Measurements from ENCODE around the gene MATR3. TPM values are rescaled to one million over a fixed set of nuclear protein-coding genes. Genes with fewer than 3 reads are reported as not detected.
"Not testable (repeated sequence)": the region's sequence is repeated elsewhere in the genome, so short reads cannot be mapped to it uniquely, and the experiment has no call there.

MATR3 gene
- polyA plus RNA-seq, 3 donors, result 576 to 652 (median 629) TPM

DNA sequence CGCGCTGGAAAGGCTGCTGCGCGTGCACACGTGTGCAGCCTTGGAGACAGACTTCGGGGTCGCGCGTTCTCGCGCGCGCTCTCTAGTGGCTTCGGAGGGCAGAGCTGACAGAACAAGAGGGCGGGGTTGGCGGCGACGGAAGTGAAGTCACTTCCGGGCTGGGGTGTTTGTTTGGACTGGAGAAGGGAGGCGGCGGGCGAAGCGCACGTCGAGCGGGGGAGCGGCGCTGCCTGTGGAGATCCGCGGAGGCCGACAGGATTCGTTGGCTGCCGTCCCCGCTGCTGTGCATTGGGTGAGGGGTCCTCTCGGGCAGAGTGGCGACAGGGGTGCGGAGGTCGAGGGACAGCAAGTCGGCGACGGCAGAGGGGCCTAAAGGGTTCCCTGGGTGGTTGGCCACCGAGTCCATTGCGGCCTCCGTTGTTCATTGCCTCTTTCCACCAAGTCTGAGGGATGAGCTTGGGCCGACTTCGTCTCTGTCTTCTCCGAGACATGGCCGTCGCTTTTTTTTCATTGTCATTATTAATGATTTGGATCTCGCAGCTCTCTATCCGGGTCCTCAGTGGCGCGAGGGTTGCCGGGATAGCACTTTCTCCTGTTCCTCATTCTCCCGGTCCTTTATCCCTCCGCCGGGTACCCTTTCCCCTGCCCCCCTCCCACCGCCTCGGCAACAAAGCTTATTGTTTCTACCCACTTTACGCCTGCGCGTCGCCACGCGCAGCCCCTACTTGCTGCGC, 48.3 kb downstream of the MATR3 start, which contains the start of gene PAIP2:
PAIP2 (plus strand) TSS at position 166 of the 734 bp plus-strand sequence. CDS start 21,931 bp downstream, outside the sequence.
- peak; percentile 99 for DNase-seq

DNA sequence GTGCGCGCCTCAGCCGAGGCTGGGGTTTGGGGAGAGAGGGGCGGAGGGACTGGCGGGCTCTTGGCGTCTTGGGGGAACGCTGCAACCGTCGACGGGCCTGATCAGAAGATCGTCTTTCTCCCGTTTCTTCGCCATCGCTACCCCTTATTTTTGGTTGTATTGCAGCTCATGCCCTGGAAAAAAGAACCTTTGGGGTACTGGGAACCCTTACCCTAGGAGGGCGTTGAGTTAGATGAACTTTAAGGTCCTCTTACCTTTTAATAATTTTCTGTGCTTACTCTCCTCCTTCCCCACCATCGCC, 48.8 kb downstream of the MATR3 start:
- no peak for DNase-seq

DNA sequence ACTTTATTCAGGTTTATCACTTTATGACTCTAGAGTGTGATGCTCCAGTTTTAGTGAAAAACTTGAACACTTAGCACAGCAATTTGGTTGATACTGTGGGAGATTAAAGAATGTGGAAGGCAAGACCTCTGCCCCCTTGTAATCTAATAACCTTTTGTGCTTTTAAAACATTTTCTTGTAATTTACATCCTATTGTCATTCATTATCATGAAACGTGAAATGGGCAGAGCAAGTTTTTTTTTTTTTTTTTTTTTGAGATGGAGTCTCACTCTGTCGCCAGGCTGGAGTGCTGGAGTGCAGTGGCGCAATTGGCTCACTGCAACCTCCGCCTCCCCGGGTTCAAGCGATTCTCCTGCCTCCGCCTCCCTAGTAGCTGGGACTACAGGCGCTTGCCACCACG, 49.9 kb downstream of the MATR3 start:
- DNase-seq, result no peak

DNA sequence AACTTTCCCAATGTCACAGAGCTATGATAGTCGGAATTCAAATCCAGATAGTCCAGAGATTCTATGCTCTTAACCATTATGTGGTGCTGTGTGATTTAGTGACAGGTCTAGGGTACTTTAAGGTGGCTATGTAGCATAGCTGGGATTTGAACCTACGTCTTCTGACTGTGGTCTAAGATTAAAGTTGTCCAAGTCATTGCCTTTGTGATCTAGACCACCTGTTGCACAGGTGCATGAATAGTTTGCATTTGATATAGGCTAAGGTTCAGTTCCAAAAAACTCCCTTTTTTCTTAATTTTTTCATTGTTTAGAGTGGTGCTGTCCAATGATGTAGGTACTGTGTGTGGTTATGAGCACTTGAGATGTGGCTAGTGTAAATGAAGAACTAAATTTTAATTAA, 50.6 kb downstream of the MATR3 start:
- no peak for DNase-seq

DNA sequence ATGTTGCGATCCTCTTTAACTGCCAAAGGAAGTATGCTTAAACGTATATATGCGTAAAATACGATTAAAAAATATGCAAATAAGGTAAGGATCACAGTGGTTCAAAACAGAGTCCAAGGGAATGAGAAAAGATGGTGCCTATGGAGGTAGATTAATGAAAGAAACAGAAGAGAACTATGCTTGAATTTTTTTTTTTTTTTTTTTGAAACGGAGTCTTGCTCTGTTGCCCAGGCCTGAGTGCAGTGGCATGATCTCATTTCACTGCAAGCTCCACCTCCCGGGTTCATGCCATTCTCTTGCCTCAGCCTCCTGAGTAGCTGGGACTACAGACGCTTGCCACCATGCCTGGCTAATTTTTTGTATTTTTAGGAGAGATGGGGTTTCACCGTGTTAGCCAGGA, 51.9 kb downstream of the MATR3 start:
- not testable (repeated sequence) for DNase-seq

DNA sequence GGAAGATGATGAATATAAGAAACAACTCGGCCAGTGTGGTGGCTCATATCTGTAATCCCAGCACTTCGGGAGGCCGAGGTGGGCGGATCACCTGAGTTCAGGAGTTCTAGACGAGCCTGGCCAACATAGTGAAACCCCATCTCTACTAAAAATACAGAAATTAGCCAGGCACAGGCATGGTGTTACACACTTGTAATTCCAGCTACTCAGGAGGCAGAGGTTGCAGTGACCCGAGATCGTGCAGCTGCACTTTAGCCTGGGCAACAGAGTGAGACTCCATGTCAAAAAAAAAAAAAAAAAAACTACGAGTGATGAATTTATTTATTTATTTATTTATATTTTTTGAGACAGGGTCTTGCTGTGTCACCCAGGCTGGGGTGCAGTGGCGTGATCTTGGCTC, 54.3 kb downstream of the MATR3 start:
- not testable (repeated sequence) for DNase-seq

DNA sequence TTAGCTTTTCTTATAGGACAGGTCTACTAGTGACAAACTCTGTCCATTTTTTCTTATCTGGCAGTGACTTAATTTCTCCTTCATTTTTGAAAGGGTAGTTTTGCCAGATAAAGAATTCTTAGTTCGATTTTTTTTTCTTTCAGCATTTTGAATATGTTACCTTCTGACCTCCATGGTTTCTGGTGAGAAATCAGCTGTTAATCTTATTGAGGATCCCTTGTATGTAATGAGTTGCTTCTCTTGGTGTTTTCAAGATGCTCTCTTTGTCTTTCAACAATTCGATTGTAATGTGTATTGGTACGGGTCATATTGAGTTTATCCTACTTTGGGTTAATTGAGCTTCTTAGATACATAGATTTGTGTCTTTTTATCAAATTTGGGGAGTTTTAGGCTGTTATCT, 60.6 kb downstream of the MATR3 start:
- DNase-seq, result no peak

DNA sequence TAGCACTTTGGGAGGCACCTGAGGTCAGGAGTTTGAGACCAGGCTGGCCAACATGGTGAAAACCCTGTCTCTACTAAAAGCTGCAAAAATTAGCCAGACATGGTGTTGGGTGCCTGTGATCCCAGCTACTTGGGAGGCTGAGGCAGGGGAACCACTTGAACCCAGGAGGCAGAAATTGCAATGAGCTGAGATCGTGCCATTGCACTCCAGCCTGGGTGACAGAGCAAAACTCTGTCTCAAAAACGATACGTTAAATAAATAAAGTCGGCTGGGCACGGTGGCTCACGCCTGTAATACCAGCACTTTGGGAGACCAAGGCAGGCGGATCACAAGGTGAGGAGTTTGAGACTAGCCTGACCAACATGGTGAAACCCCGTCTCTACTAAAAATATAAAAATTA, 62.4 kb downstream of the MATR3 start:
- DNase-seq, result not testable (repeated sequence)

DNA sequence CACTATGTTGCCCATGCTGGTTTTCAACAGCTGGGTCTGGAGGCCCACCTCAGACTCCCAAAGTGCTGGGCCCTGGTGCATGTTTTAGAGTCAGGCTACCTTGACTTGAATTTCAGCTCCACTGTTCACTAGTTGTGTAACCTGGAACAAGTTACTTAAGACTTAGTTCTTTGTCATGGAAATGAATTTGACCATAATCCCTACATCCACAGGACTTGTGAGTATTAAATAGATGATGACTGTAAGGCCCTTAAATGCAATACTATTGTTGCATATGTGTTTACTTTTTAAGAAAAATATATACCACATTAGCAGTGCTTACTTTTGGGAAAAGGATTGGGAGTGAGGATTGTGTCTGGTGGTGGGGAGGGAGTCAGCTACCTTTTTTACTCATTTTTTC, 64.5 kb downstream of the MATR3 start:
- DNase-seq, result no peak

DNA sequence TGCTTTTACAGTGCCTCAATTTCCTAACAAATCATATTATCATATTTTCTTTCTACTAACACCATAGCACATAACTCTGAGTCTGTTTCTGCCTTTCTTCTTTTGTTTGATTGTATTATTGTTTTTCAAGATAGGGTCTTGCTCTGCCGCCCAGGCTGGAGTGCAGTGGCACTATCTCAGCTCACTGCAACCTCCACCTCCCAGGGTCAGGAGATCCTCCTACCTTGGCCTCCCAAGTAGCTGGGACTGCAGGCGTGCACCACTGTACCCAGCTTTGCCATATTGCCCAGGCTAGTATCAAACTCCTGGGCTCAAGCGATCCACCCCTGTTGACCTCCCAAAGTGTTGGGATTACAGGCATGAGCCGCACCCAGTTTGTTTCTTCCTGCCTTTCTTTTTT, 66.8 kb downstream of the MATR3 start:
- DNase-seq, result no peak

DNA sequence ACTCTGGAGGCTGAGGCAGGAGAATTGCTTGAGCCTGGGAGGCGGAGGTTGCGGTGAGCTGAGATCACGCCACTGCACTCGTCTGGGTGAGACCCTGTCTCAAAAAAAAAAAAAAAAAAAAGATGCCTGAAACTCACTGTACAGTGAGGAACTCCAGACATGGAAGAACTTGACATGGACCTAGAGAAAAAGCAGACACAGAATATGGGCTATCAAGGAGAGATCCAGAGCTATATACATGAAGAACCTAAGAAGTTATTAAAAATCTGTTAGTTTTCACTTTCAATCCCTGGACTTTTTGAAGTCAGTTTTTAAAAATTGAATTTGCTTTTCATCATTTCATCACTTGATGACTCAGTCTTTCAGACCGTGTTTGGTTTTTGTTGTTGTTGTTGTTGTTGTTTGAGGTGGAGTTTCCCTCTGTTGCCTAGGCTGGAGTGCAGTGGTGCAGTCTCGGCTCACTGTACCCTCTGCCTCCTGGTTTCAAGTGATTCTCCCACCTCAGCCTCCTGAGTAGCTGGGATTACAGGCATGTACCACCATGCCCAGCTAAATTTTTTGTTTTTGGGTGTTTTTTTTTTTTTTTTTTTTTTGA, 68.4 kb downstream of the MATR3 start:
- DNase-seq, result no peak

DNA sequence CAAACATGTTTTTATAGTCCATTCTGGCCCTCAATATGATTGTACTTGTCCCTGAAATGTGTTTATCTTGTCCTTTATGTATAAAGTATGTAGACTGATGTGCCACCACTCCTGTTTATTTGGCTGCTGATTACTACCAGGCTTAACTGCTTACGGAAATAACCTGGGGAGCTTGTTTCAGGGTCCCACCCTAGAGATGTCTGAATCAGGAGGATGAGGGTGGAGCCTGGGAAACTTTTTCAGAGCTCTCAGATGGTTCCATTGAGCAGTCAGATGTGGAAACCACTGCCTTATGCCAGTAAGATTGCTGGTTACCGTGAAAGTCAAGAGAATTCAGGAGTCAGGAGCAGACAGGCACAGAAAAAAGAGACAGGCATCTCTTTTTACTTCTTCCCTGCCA, 70.4 kb downstream of the MATR3 start:
- DNase-seq, result no peak

DNA sequence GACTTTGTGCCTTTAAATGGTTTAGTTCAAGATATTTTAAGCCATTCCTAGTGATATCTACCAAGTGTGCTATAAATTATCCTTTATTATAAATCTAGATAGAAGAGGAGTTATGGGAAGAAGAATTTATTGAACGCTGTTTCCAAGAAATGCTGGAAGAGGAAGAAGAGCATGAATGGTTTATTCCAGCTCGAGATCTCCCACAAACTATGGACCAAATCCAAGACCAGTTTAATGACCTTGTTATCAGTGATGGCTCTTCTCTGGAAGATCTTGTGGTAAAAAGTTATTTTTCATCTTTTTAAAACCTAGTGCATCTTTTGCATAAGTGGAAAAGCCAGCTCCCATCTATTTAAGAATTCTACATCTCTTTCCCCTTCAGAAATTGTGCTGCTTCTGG, 70.9 kb downstream of the MATR3 start:
- DNase-seq, result no peak

DNA sequence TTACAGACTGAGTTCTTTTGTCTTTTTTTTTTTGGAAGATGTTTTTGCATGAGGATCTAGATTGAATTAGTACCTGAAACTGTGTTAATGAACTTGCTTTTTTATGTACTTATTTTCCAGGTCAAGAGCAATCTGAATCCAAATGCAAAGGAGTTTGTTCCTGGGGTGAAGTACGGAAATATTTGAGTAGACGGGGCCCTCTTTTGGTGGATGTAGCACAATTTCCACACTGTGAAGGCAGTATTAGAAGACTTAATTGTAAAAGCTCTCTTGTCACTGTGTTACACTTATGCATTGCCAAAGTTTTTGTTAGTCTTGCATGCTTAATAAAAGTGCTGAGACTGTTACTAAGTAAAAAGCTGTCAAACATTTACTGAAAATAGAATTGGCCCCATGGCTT, 75.1 kb downstream of the MATR3 start:
- DNase-seq, result no peak

DNA sequence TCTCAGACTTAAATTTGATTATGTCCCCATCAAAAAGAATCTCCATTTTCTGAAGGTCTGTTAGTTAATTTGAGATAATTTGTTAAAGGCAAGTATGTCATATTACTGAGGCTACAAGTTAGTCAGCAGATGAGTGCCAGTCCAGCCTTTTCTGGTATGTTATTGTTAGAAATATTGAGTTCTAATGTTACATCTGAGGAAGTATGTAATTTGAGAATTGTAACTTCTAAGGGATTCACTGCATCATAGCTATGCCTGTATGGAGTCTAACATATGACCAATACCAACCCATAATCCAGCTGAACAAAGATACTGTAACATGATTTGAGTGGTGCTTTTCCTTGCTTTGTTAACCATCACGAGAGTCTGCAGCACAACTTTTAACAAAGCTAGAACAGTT, 75.6 kb downstream of the MATR3 start:
- DNase-seq, result no peak

DNA sequence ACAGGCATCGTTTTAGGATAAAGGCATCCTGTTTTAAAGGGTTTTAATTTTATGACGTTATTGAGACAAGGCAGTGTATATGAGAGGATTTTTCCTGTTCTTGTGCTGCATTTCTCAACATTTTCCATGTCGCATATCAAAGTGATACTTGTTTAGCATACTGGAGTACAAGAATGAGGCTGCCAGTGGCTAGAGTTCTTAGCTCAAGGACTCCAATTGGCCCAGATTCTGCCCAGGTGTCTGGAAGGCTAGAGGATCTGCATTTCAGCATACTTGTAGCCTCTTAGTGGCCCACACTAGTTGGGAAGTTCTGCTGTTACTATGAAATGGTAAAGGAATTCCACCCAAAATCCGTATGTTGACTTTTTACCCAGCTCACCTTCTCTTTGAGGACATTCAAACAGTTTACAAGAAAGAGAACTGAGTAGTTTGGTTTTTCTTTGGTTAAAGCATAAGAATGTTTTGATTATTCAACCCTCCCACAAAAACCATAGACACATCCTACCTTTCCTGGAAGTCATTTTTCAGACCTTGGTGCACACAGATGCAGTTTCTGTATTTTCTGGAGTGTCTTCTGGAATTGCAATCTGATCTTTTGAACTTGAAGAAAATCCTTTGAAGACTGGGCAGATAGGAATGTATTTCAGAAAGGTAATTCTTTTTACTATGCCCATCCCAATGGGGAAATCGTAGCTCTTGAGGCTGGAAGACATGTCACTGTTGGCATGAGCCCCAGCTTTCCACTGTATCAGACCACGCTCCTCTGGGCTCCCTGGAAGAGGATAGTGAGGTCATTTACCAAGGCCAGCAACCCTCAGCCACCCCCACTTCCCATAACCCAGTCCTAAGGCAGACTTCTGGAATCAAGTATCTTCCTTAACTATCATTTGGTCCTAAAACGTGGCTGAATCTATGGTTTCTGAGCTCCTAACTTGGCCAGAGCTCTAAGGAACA, 78.2 kb downstream of the MATR3 start:
- DNase-seq, result no peak

DNA sequence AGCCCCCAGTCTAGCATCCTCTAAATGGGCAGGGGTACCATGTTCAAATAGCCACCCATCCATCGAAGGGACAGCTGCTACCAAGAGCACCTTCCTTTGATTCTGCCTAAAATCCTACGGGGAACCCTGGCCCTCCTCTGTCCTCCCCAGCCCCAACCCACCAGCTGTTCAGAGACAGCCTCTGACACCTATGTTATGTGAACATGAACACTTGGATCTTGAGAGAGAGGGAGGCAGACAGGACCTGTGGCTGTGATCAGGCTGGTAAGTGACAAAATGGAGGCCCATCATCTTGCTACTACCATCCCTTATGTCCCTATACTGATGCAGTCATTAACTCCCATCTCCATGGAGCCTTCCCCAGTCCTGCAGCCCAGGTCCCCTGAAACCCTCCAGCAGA, 81.4 kb downstream of the MATR3 start:
- DNase-seq, result no peak

DNA sequence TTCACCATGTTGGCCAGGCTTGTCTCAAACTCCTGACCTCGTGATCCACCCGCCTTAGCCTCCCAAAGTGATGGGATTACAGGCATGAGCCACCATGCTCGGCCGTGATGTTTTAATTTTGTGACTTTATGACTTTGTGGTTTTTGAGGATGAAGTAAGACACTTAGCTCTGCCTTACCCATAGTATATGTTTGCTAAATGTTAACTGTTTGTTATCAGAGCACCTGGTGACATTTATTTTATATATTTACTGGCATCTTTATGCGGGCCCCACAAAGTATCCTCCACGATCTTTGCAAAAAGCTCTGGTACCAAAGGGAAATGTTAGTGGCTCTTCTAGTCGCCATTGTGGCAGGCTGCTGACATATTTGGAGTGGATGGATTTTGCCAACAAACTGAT, 82.8 kb downstream of the MATR3 start:
- DNase-seq, result no peak

DNA sequence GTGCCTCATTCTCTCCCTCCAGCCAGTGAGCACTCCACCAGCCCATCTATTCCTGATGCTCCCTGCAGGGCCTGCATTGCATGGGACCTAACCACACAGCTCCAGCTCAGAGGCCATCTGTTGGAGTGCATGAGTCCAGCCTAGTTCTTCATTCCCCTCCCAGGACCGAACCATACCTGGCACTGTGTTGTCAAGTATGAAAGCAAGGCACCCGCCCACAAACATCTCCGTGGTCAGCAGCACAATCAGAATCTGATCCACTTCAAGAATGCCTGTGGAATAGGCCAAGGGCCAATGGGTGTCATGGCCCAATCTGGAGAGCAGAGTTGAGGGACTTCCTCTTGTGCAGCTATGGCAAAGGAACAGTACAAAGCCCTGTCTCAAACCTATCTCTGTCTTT, 83.7 kb downstream of the MATR3 start:
- no peak for DNase-seq

DNA sequence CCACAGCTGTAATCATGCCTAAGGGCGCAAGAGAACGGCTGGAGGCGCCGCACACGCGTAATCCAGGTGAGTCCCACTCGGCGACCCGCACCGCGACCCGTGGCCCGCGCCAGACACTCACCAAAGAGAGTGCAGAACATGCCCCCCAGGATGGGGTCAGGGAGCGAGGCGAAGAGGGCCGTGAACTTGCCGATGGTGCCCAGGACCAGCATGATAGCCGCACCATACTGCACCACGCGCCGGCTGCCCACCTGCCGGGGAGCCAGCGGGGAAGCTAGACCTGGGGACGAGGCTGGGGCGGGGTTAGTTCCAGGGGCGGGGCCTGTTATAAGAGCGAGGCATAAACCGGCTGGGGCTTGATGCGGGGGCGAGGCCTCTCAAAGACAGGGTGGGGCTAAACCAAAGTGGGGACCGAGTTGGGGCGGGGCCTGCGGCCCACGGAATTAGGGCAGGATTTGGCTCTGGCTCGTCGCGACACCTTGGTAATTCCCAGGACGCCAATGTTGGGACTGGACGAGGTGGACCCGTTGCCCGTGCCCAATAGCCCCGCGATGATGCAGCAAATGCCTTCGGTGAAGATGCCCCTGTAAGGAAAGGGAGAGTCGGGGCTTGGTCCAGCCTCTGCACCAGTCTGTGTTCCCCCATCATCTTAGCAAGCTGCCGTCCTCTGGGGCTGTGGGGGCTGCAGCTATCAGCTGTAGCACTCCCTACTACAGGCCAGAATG, 84.7 kb downstream of the MATR3 start:
- no peak for DNase-seq

DNA sequence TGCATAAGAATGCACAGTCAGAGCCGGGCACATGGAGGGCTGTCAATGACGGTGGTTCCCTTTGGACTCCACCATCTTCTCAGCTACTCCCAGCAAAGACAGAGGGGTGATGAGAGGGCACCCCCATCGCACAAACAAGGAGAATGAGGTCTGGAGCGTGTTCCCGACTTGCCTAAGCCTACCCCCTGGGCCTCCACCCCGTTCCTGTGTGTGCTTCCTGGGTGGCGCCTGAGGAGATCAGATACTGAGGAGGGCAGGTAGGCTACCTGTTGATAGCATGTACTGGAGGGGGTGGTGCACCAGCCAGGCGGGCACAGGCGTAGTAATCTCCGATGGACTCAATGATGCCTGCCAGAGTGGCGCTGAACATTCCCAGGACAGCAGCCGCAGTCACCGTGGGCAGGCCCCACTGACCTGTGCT, 85.4 kb downstream of the MATR3 start:
- no peak for DNase-seq
